ENCODE data around the gene TP63. TPM values are rescaled to one million over a fixed set of nuclear protein-coding genes. Genes with fewer than 3 reads are reported as not detected.

The TP63 gene
- total and polyA plus RNA-seq, 2 donors (not counting 3 experiments of a cell fraction or from before 2014, with no cell fraction given), result not detected

DNA sequence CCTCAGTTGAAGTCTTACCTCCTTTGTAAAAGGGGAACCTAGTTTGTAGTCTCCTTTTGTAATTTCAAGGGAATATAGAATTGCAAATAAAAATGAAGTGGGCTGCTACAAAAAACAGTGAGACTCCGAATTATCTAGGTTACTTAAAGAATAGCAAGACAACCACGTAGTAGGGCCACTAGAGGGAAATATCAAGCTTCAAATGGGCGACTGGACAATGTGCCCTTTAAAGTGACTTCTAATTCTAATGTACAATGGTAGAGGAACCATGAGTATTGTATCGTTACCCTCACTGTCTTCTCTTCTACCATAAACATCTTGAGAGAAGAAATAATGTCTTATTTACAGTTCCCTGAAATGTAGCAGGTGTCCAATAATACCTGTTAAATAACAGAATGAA, 56.3 kb downstream of the TP63 start:
- ChIA-PET POLR2A (no interaction called here), CTCF (interaction anchor here (1.1 to 2.7 kb wide), 2 partner anchors 35 to 261 kb away, joined by 3 to 14 read pairs; no protein-coding TSS in a partner anchor)
- Histone ChIP-seq H3K9me3 (replicated peaks; ENCODE audit: control insufficient read depth, insufficient read depth, low read length) (no peaks in the 10 kb centered on the region), H3K27ac (ENCODE audit: insufficient read depth, low read depth, low read length) (no peak overlapping the region), H3K4me2 (ENCODE audit: insufficient read depth, low read length) (no peak overlapping the region), H3K27me3 (ENCODE audit: control insufficient read depth in 2 of 2, insufficient read depth in 2 of 2, low read length in 2 of 2) (no peaks in the 10 kb centered on the region), H2AFZ (ENCODE audit: low read depth, low read length) (no peak overlapping the region), H3K4me3 (replicated peaks in 1 of 3; ENCODE audit: insufficient read depth in 1 of 3, low read depth in 1 of 3, low read length in 3 of 3) (no peak overlapping the region), H3K79me2 (ENCODE audit: control insufficient read depth, insufficient read depth, low read length) (no peaks in the 10 kb centered on the region), H3K4me1 (ENCODE audit: control insufficient read depth, extremely low read depth, insufficient read depth, low read length) (peaks cover 15% of the 10 kb centered on the region), H4K20me1 (replicated peaks; ENCODE audit: control insufficient read depth, extremely low read depth, insufficient read depth, low read length) (no peaks in the 10 kb centered on the region), H3K9ac (replicated peaks; ENCODE audit: extremely low read depth, insufficient read depth, low read length) (no peak overlapping the region), H3K36me3 (ENCODE audit: control insufficient read depth in 2 of 2, extremely low read depth in 1 of 2, insufficient read depth in 2 of 2, low read length in 2 of 2) (no peaks in the 10 kb centered on the region), H3K9me1 (replicated peaks; ENCODE audit: control insufficient read depth, extremely low read depth, insufficient read depth, low read length) (no peaks in the 10 kb centered on the region)
- TF ChIP-seq POLR2AphosphoS5 (IDR thresholded peaks at IDR 0.05; ENCODE audit: insufficient read depth, low read depth, low read length) (no peak), GATA2 (IDR thresholded peaks at IDR 0.05; ENCODE audit: insufficient read depth, insufficient read length, low read depth, low read length) (no peak), POLR2A (IDR thresholded peaks at IDR 0.05; ENCODE audit: low read depth, low read length) (no peak), EZH2 (IDR thresholded peaks at IDR 0.05; ENCODE audit: borderline replicate concordance, low read depth, low read length, severe bottlenecking) (no peak), JUN (IDR thresholded peaks at IDR 0.05; ENCODE audit: borderline replicate concordance, insufficient read depth, insufficient read length, low read depth) (no peak), MYC (IDR thresholded peaks at IDR 0.05; ENCODE audit: low read depth, low read length) (no peak), FOS (IDR thresholded peaks at IDR 0.05; ENCODE audit: borderline replicate concordance, insufficient read depth, low read length) (no peak)
- TF ChIP-seq, protein P1, sequence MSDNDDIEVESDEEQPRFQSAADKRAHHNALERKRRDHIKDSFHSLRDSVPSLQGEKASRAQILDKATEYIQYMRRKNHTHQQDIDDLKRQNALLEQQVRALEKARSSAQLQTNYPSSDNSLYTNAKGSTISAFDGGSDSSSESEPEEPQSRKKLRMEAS (IDR thresholded peaks at IDR 0.05; ENCODE audit: insufficient read depth, insufficient read length), result no peak
- TF ChIP-seq, protein P2, sequence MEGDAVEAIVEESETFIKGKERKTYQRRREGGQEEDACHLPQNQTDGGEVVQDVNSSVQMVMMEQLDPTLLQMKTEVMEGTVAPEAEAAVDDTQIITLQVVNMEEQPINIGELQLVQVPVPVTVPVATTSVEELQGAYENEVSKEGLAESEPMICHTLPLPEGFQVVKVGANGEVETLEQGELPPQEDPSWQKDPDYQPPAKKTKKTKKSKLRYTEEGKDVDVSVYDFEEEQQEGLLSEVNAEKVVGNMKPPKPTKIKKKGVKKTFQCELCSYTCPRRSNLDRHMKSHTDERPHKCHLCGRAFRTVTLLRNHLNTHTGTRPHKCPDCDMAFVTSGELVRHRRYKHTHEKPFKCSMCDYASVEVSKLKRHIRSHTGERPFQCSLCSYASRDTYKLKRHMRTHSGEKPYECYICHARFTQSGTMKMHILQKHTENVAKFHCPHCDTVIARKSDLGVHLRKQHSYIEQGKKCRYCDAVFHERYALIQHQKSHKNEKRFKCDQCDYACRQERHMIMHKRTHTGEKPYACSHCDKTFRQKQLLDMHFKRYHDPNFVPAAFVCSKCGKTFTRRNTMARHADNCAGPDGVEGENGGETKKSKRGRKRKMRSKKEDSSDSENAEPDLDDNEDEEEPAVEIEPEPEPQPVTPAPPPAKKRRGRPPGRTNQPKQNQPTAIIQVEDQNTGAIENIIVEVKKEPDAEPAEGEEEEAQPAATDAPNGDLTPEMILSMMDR (IDR thresholded peaks at IDR 0.05; ENCODE audit: extremely low read depth in 1 of 2, insufficient read depth in 1 of 2, low read depth in 1 of 2, low read length in 2 of 2), result no peak
- no TSS peak for BruUV-seq (replicated peaks)
- intact Hi-C loops (cut with micrococcal nuclease) (loop anchor here (5.0 kb wide), 1 partner anchor 315 kb away; no protein-coding TSS in a partner anchor), dilution Hi-C loops (cut with MboI; ENCODE audit: extremely low pct_ligation_motif_present, low sequenced_read_pairs) (no loop called here)
- peak; percentile 31 for FAIRE-seq
- DNase-seq (ENCODE audit: low read depth, low spot score), result no peak

Measured in endothelial cell of umbilical vein (primary cell).